ENCODE measurements around the gene VWC2L. TPM values are rescaled to one million over a fixed set of nuclear protein-coding genes. Genes with fewer than 3 reads are reported as not detected.

Gene VWC2L
- total and polyA plus RNA-seq, 2 of the 4 experiments (the other 2 are of a cell fraction), result not detected

GRCh38 chr2:214565246-214565645 is 154.4 kb downstream of the VWC2L start:
- Histone ChIP-seq H2AK9ac (replicated peaks; ENCODE audit: low read depth, low read length, poor library complexity) (no peak overlapping the region), H3K14ac (replicated peaks; ENCODE audit: low read depth, low read length) (no peak overlapping the region), H3K27me3 (ENCODE audit: control insufficient read depth, insufficient read depth, low read length) (no peaks in the 10 kb centered on the region), H2BK20ac (ENCODE audit: low read depth, low read length) (no peak overlapping the region), H3K27ac (ENCODE audit: insufficient read depth, low read length) (no peak overlapping the region), H3K4ac (ENCODE audit: low read depth, low read length) (no peak overlapping the region), H3K4me2 (ENCODE audit: low read depth, low read length) (no peak overlapping the region), H3K23ac (ENCODE audit: low read depth, low read length) (no peak overlapping the region), H3K9me1 (ENCODE audit: insufficient read depth, low read length) (no peaks in the 10 kb centered on the region), H3K4me1 (ENCODE audit: control insufficient read depth, insufficient read depth, low read length) (no peaks in the 10 kb centered on the region), H3K9me3 (ENCODE audit: control insufficient read depth, insufficient read depth, low read length) (no peaks in the 10 kb centered on the region), H3K79me1 (ENCODE audit: low read depth in 1 of 2, low read length in 2 of 2) (no peaks in the 10 kb centered on the region), H3K18ac (ENCODE audit: low read depth, low read length) (no peak overlapping the region), H2AFZ (replicated peaks; ENCODE audit: low read length, poor library complexity) (no peak overlapping the region), H2BK120ac (ENCODE audit: low read depth, low read length) (no peak overlapping the region), H4K8ac (ENCODE audit: low read depth in 2 of 2, low read length in 2 of 2) (no peak overlapping the region), H3K9ac (ENCODE audit: low read depth, low read length) (no peak overlapping the region), H3K56ac (ENCODE audit: extremely low read depth, insufficient read depth, low read length) (no peak overlapping the region), H2BK5ac (ENCODE audit: low read depth, low read length, poor library complexity, severe bottlenecking) (no peak overlapping the region), H4K5ac (ENCODE audit: low read depth, low read length) (no peak overlapping the region), H4K91ac (ENCODE audit: insufficient read depth, low read depth, low read length) (no peak overlapping the region), H3K36me3 (ENCODE audit: control insufficient read depth, insufficient read depth, low read length) (no peaks in the 10 kb centered on the region), H2BK15ac (ENCODE audit: low read depth, low read length) (no peak overlapping the region), H2AK5ac (ENCODE audit: low read depth, low read length) (no peak overlapping the region), H4K20me1 (ENCODE audit: insufficient read depth, low read length) (no peaks in the 10 kb centered on the region), H3K4me3 (ENCODE audit: insufficient read depth, low read depth, low read length) (no peak overlapping the region)
- no peak for DNase-seq
- BruUV-seq (replicated peaks), result no TSS peak
- CTCF ChIA-PET, result no interaction called here
- in situ Hi-C loops (cut with MboI; ENCODE audit: low sequenced_read_pairs), result no loop called here
- TF ChIP-seq MAFK (IDR thresholded peaks at IDR 0.05; ENCODE audit: low read depth, low read length) (no peak), NFE2L2 (IDR thresholded peaks at IDR 0.05; ENCODE audit: low read depth, low read length) (no peak), RAD21 (IDR thresholded peaks at IDR 0.05; ENCODE audit: low read length) (no peak), ELK1 (IDR thresholded peaks at IDR 0.05; ENCODE audit: borderline replicate concordance, low read depth, low read length) (no peak), CHD1 (IDR thresholded peaks at IDR 0.05; ENCODE audit: low read depth, low read length) (no peak), RFX5 (IDR thresholded peaks at IDR 0.05; ENCODE audit: low read depth, low read length) (no peak), POLR2A (IDR thresholded peaks at IDR 0.05; ENCODE audit: low read depth, low read length) (no peak), CEBPB (IDR thresholded peaks at IDR 0.05; ENCODE audit: low read depth, low read length) (no peak), CTCF (conservative IDR thresholded peaks at IDR 0.05; ENCODE audit: low read depth, low read length) (no peak), BHLHE40 (IDR thresholded peaks at IDR 0.05; ENCODE audit: low read depth, low read length) (no peak), SMC3 (IDR thresholded peaks at IDR 0.05; ENCODE audit: low read depth, low read length) (no peak), USF2 (IDR thresholded peaks at IDR 0.05; ENCODE audit: low read depth, low read length) (no peak), FOS (IDR thresholded peaks at IDR 0.05; ENCODE audit: low read depth, low read length) (no peak), RCOR1 (IDR thresholded peaks at IDR 0.05; ENCODE audit: insufficient replicate concordance, low read length) (no peak), MAZ (IDR thresholded peaks at IDR 0.05; ENCODE audit: borderline replicate concordance, low read depth, low read length) (no peak), MXI1 (IDR thresholded peaks at IDR 0.05; ENCODE audit: borderline replicate concordance, low read depth, low read length) (no peak)
- WGBS, 2 experiments (ENCODE audit: extremely low coverage in 2 of 2, insufficient read length in 1 of 2), result no CpG with 5 or more reads among the region's 1 CpG
- dilution Hi-C loops (cut with HindIII; ENCODE audit: low sequenced_read_pairs, unreplicated experiment), result no loop called here
- no peak for ATAC-seq (ENCODE audit: low read depth)
- POLR2A ChIA-PET (ENCODE audit: unreplicated experiment), result no interaction called here
- intact Hi-C loops (cut with micrococcal nuclease), result no loop called here

Measured in IMR-90 (cell line).